RWPE2 (cell line): ENCODE measurements around the gene SDCBP2.

ENCODE experiments used
- ATAC-seq: fragments of 200-7000 bp; cut with Tn5 transposase; 3 replicates; pipeline ENCODE4 v1.9.1; 2021; ENCODE audit warnings: low read depth
- DNase-seq: peaks from one replicate; pipeline ENCODE4 v3.0.0-alpha.2; 2020; ENCODE audit warnings: low spot score
- H3K27ac ChIP-seq: fragments of 450-650 bp; 2 replicates; pipeline ENCODE4 v1.5.1; 2017; ENCODE audit warnings: mild to moderate bottlenecking; ENCODE audit not compliant: poor library complexity, severe bottlenecking
- H3K27me3 ChIP-seq: fragments of 250-450 bp; sonication (Bioruptor Pico); 2 replicates; pipeline ENCODE4 v1.5.1; 2021; ENCODE audit warnings: mild to moderate bottlenecking, moderate library complexity; ENCODE audit not compliant: insufficient read depth, poor library complexity, severe bottlenecking
- H3K36me3 ChIP-seq: fragments of 250-450 bp; sonication (Bioruptor Pico); 2 replicates; pipeline ENCODE4 v1.5.1; 2020; ENCODE audit warnings: low read depth, mild to moderate bottlenecking, moderate library complexity
- H3K4me1 ChIP-seq: fragments of 250-450 bp; sonication (Bioruptor Pico); 2 replicates; pipeline ENCODE4 v1.5.1; 2021; ENCODE audit warnings: mild to moderate bottlenecking, moderate library complexity; ENCODE audit not compliant: insufficient read depth, poor library complexity, severe bottlenecking
- H3K4me3 ChIP-seq: fragments of 250-450 bp; sonication (Bioruptor Pico); 2 replicates; pipeline ENCODE4 v1.5.1; 2021; ENCODE audit warnings: mild to moderate bottlenecking, moderate library complexity; ENCODE audit not compliant: severe bottlenecking
- H3K9me3 ChIP-seq: fragments of 250-450 bp; sonication (Bioruptor Pico); 2 replicates; pipeline ENCODE4 v1.5.1; 2021; ENCODE audit warnings: mild to moderate bottlenecking, moderate library complexity; ENCODE audit not compliant: severe bottlenecking
- CTCF ChIP-seq: fragments of 450-650 bp; IDR thresholded peaks from one replicate; pipeline ENCODE4 v1.5.1; 2017; ENCODE audit warnings: mild to moderate bottlenecking, moderate library complexity; ENCODE audit not compliant: poor library complexity, severe bottlenecking

SDCBP2 gene

DNA sequence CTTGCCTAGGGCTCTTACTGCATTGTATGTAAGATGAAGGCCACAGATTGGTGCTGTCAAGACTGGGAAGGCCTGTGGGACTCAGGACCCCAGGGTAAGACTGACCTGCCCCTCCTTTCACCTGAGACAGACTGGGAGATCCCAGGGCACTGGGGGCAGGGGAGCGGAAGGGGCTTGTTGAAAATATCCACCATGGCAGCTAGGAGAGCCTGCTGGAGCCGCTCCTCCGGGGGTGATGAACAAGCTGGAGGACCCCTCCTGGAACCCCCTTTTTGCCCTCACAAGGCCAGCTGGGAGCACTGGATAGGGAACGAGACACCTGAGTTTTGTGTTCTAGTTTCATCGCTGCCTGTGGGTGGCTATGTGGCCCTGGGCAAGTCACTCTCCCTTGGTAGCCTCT lies 9.2 kb upstream of the SDCBP2 start:
- TF ChIP-seq CTCF, result no peak
- Histone ChIP-seq H3K27me3 (no peaks in the 10 kb centered on the region), H3K9me3 (no peaks in the 10 kb centered on the region), H3K27ac (no peak overlapping the region), H3K36me3 (no peaks in the 10 kb centered on the region; the same call in 1 of the 2 replicates), H3K4me1 (peaks cover 13% of the 10 kb centered on the region), H3K4me3 (no peak overlapping the region)
- ATAC-seq, result no peak
- no peak for DNase-seq

DNA sequence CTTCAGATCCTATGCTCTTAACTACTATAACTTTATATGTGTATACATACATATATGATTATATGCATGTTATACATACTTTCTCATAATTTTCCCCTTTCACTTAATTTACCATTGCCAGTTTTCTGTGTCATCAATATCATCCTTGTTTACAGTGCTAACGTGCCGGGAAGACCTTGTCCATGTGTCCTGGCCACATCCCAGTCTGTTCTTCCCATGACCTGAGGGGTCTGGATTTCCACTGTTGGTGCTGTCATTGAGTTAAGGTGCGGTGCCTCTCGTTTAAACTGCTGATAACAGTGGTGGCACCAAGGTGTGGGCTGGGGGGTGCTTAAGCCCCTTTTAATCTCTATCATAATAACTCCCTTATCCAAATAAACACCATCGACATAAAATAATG lies 8.5 kb upstream of the SDCBP2 start:
- Histone ChIP-seq H3K27ac (no peak overlapping the region), H3K36me3 (peaks cover 3% of the 10 kb centered on the region; the same call in 1 of the 2 replicates), H3K4me3 (no peak overlapping the region), H3K27me3 (no peaks in the 10 kb centered on the region), H3K4me1 (peaks cover 13% of the 10 kb centered on the region), H3K9me3 (no peaks in the 10 kb centered on the region)
- no peak for DNase-seq
- no peak for ATAC-seq
- TF ChIP-seq CTCF, result no peak

DNA sequence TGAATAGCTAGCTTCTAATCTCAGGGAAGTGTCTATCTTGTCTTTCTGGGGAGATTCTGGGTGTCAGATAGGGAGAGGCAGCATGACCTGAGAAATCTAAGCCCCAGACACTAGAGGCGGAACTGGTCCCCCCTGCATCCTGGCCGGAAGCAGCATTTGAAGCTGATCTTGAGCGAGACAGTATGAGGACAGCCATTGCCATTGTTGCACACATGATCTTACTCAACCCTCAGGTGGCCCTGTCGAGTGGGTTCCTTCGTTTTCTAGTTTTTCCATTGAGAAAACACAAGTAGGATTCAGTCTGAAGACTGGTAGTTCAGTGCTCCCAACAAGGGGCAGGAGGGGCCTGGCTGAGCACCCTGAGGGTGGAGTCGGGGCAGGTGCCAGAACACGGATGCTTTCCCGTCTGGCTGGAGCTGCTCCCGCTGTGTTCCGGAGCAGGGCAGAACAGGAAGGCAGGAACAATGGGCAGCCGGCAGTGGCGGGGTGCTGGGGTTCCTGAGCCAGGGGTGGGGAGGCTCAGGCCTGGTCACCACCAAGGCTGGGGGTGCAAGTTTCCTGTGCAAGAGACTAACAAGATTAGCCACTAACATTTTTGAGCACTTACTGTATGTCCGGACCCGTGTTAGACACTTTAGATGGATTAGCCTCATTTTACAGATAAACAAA lies 7.9 kb upstream of the SDCBP2 start:
- no peak overlapping the region for H3K4me3 ChIP-seq
- DNase-seq (no peak), ATAC-seq (peak; percentile 63)
- H3K27ac ChIP-seq, result no peak overlapping the region
- H3K36me3 ChIP-seq, result peaks cover 3% of the 10 kb centered on the region; the same call in 1 of the 2 replicates
- H3K9me3 ChIP-seq, result no peaks in the 10 kb centered on the region
- H3K27me3 ChIP-seq, result no peaks in the 10 kb centered on the region
- TF ChIP-seq CTCF, result no peak
- H3K4me1 ChIP-seq, result peaks cover 13% of the 10 kb centered on the region

- no peak overlapping the region for H3K27ac ChIP-seq
- peaks cover 13% of the 10 kb centered on the region for H3K4me1 ChIP-seq
- ATAC-seq, result no peak
- H3K36me3 ChIP-seq, result peaks cover 3% of the 10 kb centered on the region; the same call in 1 of the 2 replicates
- no peaks in the 10 kb centered on the region for H3K9me3 ChIP-seq
- no peak for DNase-seq
- TF ChIP-seq CTCF, result no peak
- H3K27me3 ChIP-seq, result no peaks in the 10 kb centered on the region
- H3K4me3 ChIP-seq, result no peak overlapping the region
Observed at GRCh38 chr20:1335961-1336698, 7.2 kb upstream of the SDCBP2 start.

GRCh38 chr20:1334761-1335160 lies 5.8 kb upstream of the SDCBP2 start:
- Histone ChIP-seq H3K36me3 (peaks cover 3% of the 10 kb centered on the region; the same call in 1 of the 2 replicates), H3K4me3 (no peak overlapping the region), H3K27me3 (no peaks in the 10 kb centered on the region), H3K4me1 (peaks cover 20% of the 10 kb centered on the region), H3K27ac (no peak overlapping the region), H3K9me3 (no peaks in the 10 kb centered on the region)
- ATAC-seq (peak; percentile 35; the same call in 2 of the 3 replicates), DNase-seq (no peak)
- peak; percentile 33 for TF ChIP-seq CTCF
